GM13976 (cell line): ENCODE data around the gene KCNK5.

Experiments
- DNase-seq: peaks from one replicate; pipeline ENCODE4 v3.0.0; 2012; ENCODE audit warnings: low spot score
- in situ Hi-C: fragments of 300-500 bp; cut with MboI; formaldehyde crosslinking; loops from one replicate; pipeline ENCODE4 v1.12.0; 2022; ENCODE audit warnings: low sequenced_read_pairs, mixed read lengths, inconsistent platforms; ENCODE audit not compliant: unreplicated experiment
- TF ChIP-seq, protein P1 (sequence below): IDR thresholded peaks from 2 replicates; pipeline ENCODE4 v1.5.1; 2012; ENCODE audit warnings: borderline replicate concordance, mild to moderate bottlenecking; ENCODE audit not compliant: insufficient read depth; ENCODE audit errors: extremely low read depth, missing control alignments, control extremely low read depth

KCNK5 gene

DNA sequence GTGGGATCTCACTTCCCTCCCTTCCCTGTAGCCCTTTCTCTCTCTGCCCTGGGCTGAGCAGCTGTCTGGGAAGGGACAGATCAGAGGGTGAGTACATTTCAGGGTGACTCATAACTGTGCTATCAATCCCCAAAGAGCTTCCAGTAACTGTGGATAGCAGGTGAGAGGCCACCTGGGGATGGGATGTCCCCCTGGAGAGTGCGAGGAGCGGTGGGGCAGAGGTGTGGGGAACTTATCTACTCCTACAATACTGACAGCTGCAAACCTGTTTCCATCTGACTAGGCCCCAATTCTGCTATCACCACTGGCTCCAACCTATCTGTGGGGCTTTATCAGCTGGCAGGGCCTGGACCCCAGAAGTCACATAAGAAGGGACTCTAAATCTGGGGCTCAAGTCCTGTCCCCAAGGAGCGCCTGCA is 32.6 kb downstream of the KCNK5 start:
- in situ Hi-C loops: no loop called here
- TF ChIP-seq, protein P1, sequence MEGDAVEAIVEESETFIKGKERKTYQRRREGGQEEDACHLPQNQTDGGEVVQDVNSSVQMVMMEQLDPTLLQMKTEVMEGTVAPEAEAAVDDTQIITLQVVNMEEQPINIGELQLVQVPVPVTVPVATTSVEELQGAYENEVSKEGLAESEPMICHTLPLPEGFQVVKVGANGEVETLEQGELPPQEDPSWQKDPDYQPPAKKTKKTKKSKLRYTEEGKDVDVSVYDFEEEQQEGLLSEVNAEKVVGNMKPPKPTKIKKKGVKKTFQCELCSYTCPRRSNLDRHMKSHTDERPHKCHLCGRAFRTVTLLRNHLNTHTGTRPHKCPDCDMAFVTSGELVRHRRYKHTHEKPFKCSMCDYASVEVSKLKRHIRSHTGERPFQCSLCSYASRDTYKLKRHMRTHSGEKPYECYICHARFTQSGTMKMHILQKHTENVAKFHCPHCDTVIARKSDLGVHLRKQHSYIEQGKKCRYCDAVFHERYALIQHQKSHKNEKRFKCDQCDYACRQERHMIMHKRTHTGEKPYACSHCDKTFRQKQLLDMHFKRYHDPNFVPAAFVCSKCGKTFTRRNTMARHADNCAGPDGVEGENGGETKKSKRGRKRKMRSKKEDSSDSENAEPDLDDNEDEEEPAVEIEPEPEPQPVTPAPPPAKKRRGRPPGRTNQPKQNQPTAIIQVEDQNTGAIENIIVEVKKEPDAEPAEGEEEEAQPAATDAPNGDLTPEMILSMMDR: no peak
- no peak for DNase-seq

DNA sequence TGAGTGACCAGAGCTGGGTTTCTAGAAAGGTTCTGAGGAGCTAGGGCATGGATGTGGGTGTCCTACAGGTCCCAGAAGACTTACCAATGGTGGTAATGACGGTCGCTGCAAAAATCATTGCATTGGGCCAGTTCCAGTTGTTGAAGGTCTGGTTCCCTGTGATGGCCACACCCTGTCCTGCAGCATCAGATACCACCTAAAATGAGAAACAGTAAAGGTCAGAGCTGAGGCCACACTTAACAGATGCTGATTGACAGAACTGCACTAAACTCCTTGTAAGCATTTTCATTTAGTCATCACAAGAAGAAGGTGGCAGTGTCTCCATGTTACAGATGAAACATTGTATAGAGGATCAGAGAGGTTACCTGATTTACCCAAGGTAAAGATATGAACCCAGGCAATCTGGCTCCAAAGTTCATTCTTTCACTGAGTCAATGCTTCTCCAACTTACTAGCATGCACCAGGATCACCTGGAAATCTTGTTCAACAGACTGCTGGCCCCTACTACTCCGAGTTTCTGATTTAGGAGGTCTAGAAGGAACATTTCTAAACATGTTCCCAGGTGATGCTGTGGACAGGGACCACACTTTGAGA is 33.4 kb downstream of the KCNK5 start:
- TF ChIP-seq, protein P1: no peak
- in situ Hi-C loops: no loop called here
- no peak for DNase-seq

DNA sequence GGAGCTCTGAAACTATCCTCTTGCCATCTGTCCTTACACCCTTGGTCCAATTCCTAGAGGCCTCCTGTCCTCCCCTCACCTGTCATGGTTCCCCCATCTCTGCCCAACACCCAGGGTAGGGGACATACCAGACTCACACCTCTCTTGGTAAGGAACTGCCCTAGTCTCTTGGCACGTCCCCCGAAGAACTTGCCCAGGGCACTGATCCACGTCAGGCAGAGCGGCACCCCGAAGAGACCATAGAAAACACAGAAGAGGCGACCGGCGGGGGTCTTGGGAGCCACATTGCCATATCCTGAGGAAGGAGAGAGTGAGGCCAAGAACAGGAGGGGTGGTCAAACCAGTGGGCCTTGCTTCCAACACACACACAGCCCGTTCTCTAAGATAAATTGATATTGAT is 34.8 kb downstream of the KCNK5 start:
- no peak for DNase-seq
- TF ChIP-seq, protein P1: no peak
- in situ Hi-C loops: no loop called here

DNA sequence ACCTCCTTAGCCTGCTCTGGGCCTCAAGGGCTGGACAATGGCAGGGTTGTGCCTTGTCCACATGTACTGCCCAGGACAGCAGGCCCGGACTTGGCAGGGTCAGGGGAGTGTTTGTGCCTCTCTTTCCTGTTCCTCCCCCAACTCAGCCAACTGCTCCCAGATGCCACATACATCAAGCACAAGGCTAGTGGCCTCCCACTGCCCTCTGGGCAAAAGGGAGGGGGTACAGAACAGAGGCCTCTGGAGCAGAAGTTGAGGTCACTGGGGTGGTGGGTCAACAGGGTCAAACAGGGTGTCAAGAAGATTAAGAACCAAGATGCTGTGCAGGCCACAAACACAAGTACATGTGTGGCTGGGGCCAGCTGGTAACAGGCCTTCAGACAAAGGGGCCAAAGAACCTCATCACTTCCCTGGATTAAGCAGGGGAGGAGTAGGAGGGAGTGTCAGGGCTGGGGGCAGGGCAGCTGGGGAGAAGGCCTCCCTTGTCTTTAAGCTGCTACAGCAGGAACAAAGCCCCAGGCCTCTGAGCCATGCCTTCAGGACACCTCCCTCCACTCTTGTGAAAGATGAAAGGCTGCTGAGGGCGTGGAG is 36.0 kb downstream of the KCNK5 start:
- DNase-seq: no peak
- in situ Hi-C loops: no loop called here
- TF ChIP-seq, protein P1: no peak

DNA sequence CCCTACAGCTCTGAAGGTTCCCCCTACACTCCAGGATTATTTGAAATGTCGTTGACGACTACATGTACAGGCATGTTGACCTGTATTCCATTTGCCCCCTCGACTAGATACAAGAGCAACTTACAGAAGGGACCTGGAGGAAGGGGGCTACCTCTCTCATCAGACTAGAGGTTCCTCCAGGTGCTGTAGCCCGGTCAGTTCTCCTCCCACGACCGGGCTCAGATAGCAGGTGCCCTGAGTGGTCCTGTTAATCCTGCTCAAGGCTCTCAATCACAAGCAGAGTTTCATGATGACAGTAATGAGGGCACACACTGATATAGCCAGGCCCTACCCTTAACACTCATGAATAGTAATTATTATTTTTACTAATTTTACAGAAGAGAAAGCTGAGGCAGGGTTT is 36.5 kb downstream of the KCNK5 start:
- TF ChIP-seq, protein P1: no peak
- in situ Hi-C loops: no loop called here
- DNase-seq: no peak

DNA sequence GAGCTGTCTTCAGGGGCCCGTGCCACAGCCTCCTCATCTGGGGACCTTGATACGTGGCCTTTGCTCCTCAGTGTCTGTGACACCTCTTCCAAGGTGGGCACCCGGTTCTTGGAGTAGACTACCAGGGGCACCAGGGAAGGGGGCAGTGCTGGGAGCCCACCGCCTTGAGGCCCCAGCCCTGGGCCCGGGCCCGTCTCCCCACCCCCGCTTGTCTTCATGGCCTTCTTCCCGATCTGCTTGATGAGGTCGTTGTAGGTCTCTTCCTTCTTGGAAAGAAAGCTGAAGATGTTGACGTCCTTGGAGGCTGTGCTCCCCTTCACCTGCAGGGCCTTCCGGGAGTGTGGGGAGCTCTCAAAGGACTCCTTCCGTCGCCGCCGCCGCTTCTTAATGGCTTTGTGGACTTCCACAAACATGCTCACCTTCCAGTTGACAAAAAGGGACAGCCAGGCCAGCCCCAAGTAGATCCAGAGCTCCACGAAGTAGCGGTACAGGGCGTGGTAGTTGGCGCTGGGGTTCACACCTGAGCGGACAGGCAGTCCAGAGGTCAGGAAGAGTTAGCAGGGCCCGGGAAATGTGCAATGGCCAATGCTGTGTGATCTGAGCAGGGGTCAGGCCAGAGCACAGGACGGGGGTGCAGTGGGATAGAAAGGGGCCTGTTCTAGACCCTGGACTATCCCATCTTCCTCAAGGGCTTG is 37.9 kb downstream of the KCNK5 start:
- in situ Hi-C loops: no loop called here
- TF ChIP-seq, protein P1: no peak
- no peak for DNase-seq
